GM12864 (cell line): ENCODE data around the gene ZBTB2.
"Not testable (repeated sequence)": the region's sequence is repeated elsewhere in the genome, so short reads cannot be mapped to it uniquely, and the experiment has no call there.

Experiments used
- DNase-seq: peaks from one replicate; pipeline ENCODE4 v3.0.0-alpha.2; 2011; ENCODE audit warnings: low read depth
- H3K4me3 ChIP-seq: 2 replicates; pipeline ENCODE4 v1.5.1; 2011; ENCODE audit warnings: mild to moderate bottlenecking, low read depth, low read length, control low read depth
- TF ChIP-seq, protein P1 (sequence below): IDR thresholded peaks from 2 replicates; pipeline ENCODE4 v1.5.1; 2011; ENCODE audit warnings: low read depth, mild to moderate bottlenecking, moderate library complexity, low read length, control low read depth, inconsistent platforms; ENCODE audit errors: missing control alignments

ZBTB2 gene

DNA sequence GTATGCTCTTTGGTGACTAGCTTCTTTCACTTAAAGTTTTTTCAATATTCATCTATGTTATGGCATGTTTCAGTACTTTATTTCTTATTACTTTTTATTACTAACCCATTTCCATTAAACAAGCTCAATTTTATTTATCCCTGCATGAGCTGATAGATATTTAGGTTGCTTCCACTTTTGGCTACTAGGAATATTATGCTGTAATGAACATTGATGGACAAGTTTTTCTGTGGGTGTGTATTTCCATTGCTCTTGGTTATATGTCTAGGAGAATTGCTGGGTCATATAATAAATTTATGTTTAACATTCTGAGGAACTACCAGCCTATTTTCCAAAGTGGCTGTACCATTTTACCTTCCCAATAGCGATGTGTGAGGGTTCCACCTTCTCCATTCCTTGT, 69.9 kb downstream of the ZBTB2 start:
- TF ChIP-seq, protein P1, sequence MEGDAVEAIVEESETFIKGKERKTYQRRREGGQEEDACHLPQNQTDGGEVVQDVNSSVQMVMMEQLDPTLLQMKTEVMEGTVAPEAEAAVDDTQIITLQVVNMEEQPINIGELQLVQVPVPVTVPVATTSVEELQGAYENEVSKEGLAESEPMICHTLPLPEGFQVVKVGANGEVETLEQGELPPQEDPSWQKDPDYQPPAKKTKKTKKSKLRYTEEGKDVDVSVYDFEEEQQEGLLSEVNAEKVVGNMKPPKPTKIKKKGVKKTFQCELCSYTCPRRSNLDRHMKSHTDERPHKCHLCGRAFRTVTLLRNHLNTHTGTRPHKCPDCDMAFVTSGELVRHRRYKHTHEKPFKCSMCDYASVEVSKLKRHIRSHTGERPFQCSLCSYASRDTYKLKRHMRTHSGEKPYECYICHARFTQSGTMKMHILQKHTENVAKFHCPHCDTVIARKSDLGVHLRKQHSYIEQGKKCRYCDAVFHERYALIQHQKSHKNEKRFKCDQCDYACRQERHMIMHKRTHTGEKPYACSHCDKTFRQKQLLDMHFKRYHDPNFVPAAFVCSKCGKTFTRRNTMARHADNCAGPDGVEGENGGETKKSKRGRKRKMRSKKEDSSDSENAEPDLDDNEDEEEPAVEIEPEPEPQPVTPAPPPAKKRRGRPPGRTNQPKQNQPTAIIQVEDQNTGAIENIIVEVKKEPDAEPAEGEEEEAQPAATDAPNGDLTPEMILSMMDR: no peak
- DNase-seq: no peak

DNA sequence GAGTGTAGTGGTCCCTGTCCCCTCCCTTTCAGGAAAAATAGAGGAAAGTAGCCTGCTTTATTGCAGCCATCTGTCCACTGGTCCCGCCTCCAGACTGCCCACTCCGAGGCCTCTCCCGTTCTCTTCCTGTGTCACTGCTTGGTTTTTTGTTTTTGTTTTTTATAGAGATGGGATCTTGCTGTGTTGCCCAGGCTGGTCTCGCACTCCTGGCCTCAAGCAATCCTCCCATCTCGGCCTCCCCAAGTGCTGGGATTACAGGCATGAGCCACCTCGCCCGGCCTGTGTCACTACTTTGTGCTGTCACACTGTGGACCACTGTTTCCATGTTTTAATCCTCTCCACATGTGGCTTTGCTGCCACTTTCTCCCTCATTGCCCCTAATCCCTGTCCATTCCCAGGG, 71.2 kb downstream of the ZBTB2 start:
- DNase-seq: no peak
- H3K4me3 ChIP-seq: no peak overlapping the region
- TF ChIP-seq, protein P1: no peak

More for the DNA sequence above, 69.9 kb downstream of the ZBTB2 start:
- no peak overlapping the region for H3K4me3 ChIP-seq

DNA sequence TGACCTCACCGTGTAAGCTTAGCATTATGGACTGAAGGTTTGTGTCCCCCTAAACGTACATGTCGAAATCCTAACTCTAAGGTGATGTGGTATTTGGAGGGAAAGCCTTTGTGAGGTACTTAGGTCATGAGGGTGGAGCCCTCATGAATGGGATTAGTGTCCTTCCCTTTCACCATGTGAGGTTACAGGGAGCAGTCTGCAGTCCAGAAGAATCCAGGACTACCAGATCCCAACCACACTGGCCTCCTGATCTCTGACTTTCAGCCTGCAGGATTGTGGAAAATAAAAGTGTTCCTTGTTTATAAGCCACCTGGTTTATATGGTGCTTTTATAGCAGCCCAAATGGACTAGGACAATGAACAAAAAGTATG, 73.4 kb downstream of the ZBTB2 start:
- no peak overlapping the region for H3K4me3 ChIP-seq
- no peak for DNase-seq
- TF ChIP-seq, protein P1: no peak

GRCh38 chr6:151317103-151317994, 74.0 kb downstream of the ZBTB2 start:
- H3K4me3 ChIP-seq: no peak overlapping the region
- TF ChIP-seq, protein P1: no peak
- DNase-seq: no peak

GRCh38 chr6:151315661-151316060, 75.7 kb downstream of the ZBTB2 start:
- DNase-seq, H3K4me3 ChIP-seq: not testable (repeated sequence)
